Spleen (tissue), 11 donors: ENCODE data around the gene TUG1. TPM values are rescaled to one million over a fixed set of nuclear protein-coding genes. Genes with fewer than 3 reads are reported as not detected.

Experiments
- DNase-seq: peaks from one replicate; pipeline ENCODE4 v3.0.0-alpha.2; 2020
- H3K27ac ChIP-seq, 8 donors: fragments of 200-600 bp; sonication (generic) in 7 of 8; 1 replicate in 4 of 8; 2 replicates in 4 of 8; pipeline versions ENCODE4 v1.5.0 to v1.8.0; 2016 to 2021; ENCODE audit warnings: inconsistent platforms in 4 of 8, mild to moderate bottlenecking in 4 of 8, moderate library complexity in 1 of 8
- H3K27me3 ChIP-seq, 7 donors: fragments of 200-600 bp; sonication (generic) in 6 of 7; replicated peaks in 1 of 7; 1 replicate in 4 of 7; 2 replicates in 3 of 7; pipeline versions ENCODE4 v1.5.0 to v1.8.0; 2016 to 2021; ENCODE audit warnings: inconsistent platforms in 3 of 7, mild to moderate bottlenecking in 1 of 7
- H3K36me3 ChIP-seq, 6 donors: fragments of 200-600 bp; sonication (generic) in 5 of 6; 1 replicate in 4 of 6; 2 replicates in 2 of 6; pipeline versions ENCODE4 v1.5.0 to v1.8.0; 2016 to 2021; ENCODE audit warnings: inconsistent platforms in 2 of 6
- H3K4me1 ChIP-seq, 6 donors: fragments of 200-600 bp; sonication (generic) in 5 of 6; 1 replicate in 3 of 6; 2 replicates in 3 of 6; pipeline versions ENCODE4 v1.5.0 to v1.8.0; 2016 to 2021; ENCODE audit warnings: inconsistent platforms in 3 of 6
- H3K4me3 ChIP-seq, 8 donors: fragments of 200-600 bp; sonication (generic) in 7 of 8; 1 replicate in 4 of 8; 2 replicates in 4 of 8; pipeline versions ENCODE4 v1.5.0 to v1.8.0; 2016 to 2021; ENCODE audit warnings: inconsistent platforms in 4 of 8, mild to moderate bottlenecking in 4 of 8, moderate library complexity in 2 of 8
- H3K9me3 ChIP-seq, 8 donors: fragments of 200-600 bp; sonication (generic) in 7 of 8; 1 replicate in 4 of 8; 2 replicates in 4 of 8; pipeline versions ENCODE4 v1.5.0 to v1.8.0; 2016 to 2021; ENCODE audit warnings: inconsistent platforms in 4 of 8
- CTCF ChIP-seq, 11 experiments: fragments of 200-600 bp in 7 of 11; fragments of 450-650 bp in 4 of 11; sonication (generic) in 4 of 11; IDR thresholded peaks in 8 of 11; conservative IDR thresholded peaks in 3 of 11; 1 replicate in 7 of 11; 2 replicates in 4 of 11; pipeline versions ENCODE4 v1.4.0 to v1.8.0; 2016 to 2021; ENCODE audit warnings: antibody characterized with exemption in 11 of 11, inconsistent platforms in 4 of 11, mild to moderate bottlenecking in 1 of 11
- POLR2A ChIP-seq, 3 donors: fragments of 450-650 bp; IDR thresholded peaks; one replicate each; pipeline ENCODE4 v1.5.1; 2017; ENCODE audit warnings: antibody characterized with exemption in 3 of 3, mild to moderate bottlenecking in 1 of 3
- POLR2AphosphoS5 ChIP-seq, 3 donors: sonication (generic); formaldehyde crosslinking; IDR thresholded peaks; one replicate each; pipeline ENCODE4 v1.5.1; 2017; ENCODE audit warnings: antibody characterized with exemption in 3 of 3
- WGBS, 5 donors: extraction: QIAGEN DNeasy Blood & Tissue Kit in 3 of 5; methylation state at CpG; one replicate each; pipeline versions ENCODE4 v1.1.5 to v1.1.7; 2013 to 2018; 5-methylcytosine and 5-hydroxymethylcytosine counted together
- intact Hi-C: fragments of 100-400 bp; cut with DNase I; formaldehyde crosslinking; loops from one replicate; pipeline ENCODE4 v1.15.0; 2023; ENCODE audit warnings: low total_unique reads
- polyA plus RNA-seq, 3 donors: library from polyadenylated mRNA; stranded (reverse); fragments of 200-250 nt; gene quantifications; one replicate each; pipeline ENCODE4 v1.2.1, GENCODE V29; 2013
- total RNA-seq, 7 donors: library from RNA; depleted of rRNA in 3 of 7; stranded (reverse); fragments of >200 nt in 3 of 7; fragmentation: NEBNext Ultra II Directional in 4 of 7; extraction: Animal tissue kit (Norgen Biotek cat#: 25700) in 4 of 7; gene quantifications; one replicate each; pipeline versions ENCODE4 v1.1.0 to v1.2.1, GENCODE V29; 2016 to 2021
- donor health status: healthy with polysubstance abuse.
- donor health status: DM: no; HTN: no; CAD: no; lungs with moderate emphysema.
- donor health status: DM: no; HTN: no; CAD: no.
- donor health status: Bipolar disorder and iron deficiency.
- donor health status: healthy.
- donor health status: DM: no; HTN: no; CAD: no.
- donor health status: DM: yes; HTN: yes; CAD: no.

Gene TUG1
- total and polyA plus RNA-seq, 10 donors, result 23.3 to 127 (median 85.0) TPM

GRCh38 chr22:30948930-30949342 is 20.1 kb upstream of the TUG1 start:
- Histone ChIP-seq H3K27me3 (no peaks in the 10 kb centered on the region), H3K4me1 (peaks cover 0 to 18% (median 7%) of the 10 kb centered on the region in 6 donors), H3K4me3 (no peak overlapping the region), H3K9me3 (no peaks in the 10 kb centered on the region), H3K27ac (no peak overlapping the region), H3K36me3 (peaks cover 8 to 100% (median 66%) of the 10 kb centered on the region in 6 donors)
- WGBS, 5 donors, result 73 to 97% (median 89%) methylated on average over 3 of the region's 3 CpGs
- DNase-seq, result no peak
- intact Hi-C loops, result loop anchor here (5.0 kb wide), 1 partner anchor 138 kb away; no protein-coding TSS in a partner anchor
- TF ChIP-seq POLR2AphosphoS5 (IDR thresholded peaks at IDR 0.05) (no peak), CTCF (IDR thresholded peaks at IDR 0.05 in 8 of 11, conservative IDR thresholded peaks at IDR 0.05 in 3 of 11) (no peak), POLR2A (IDR thresholded peaks at IDR 0.05) (no peak)

- no peak overlapping the region for H3K27ac ChIP-seq
- H3K4me3 ChIP-seq, result no peak overlapping the region
- H3K27me3 ChIP-seq, result no peaks in the 10 kb centered on the region
- intact Hi-C loops, result loop anchor here (5.0 to 10.0 kb wide), 2 partner anchors 137 to 285 kb away; no protein-coding TSS in a partner anchor
- 87 to 95% (median 91%) methylated on average over 7 of the region's 7 CpGs for WGBS, 5 donors
- no peak for DNase-seq
- TF ChIP-seq POLR2A (IDR thresholded peaks at IDR 0.05) (no peak), CTCF (IDR thresholded peaks at IDR 0.05 in 8 of 11, conservative IDR thresholded peaks at IDR 0.05 in 3 of 11) (peak in 1 of 11 experiments; percentile 10), POLR2AphosphoS5 (IDR thresholded peaks at IDR 0.05) (no peak)
- H3K4me1 ChIP-seq, result peaks cover 0 to 17% (median 7%) of the 10 kb centered on the region in 6 donors
- no peaks in the 10 kb centered on the region for H3K9me3 ChIP-seq
- H3K36me3 ChIP-seq, result peaks cover 8 to 100% (median 61%) of the 10 kb centered on the region in 6 donors
These were observed 19.0 kb upstream of the TUG1 start for GRCh38 chr22:30949934-30950660.

GRCh38 chr22:30953206-30953605 is 15.9 kb upstream of the TUG1 start:
- WGBS, 5 donors, result 91 to 100% (median 96%) methylated on average over 2 of the region's 2 CpGs
- no peak for DNase-seq
- Histone ChIP-seq H3K27me3 (no peaks in the 10 kb centered on the region), H3K4me1 (peaks cover 0 to 13% (median under 1%) of the 10 kb centered on the region in 6 donors), H3K4me3 (no peak overlapping the region), H3K27ac (no peak overlapping the region), H3K36me3 (peaks cover 4 to 88% (median 35%) of the 10 kb centered on the region in 6 donors), H3K9me3 (no peaks in the 10 kb centered on the region)
- TF ChIP-seq POLR2AphosphoS5 (IDR thresholded peaks at IDR 0.05) (no peak), CTCF (IDR thresholded peaks at IDR 0.05 in 8 of 11, conservative IDR thresholded peaks at IDR 0.05 in 3 of 11) (no peak), POLR2A (IDR thresholded peaks at IDR 0.05) (no peak)
- intact Hi-C loops, result loop anchor here (10.0 kb wide), 1 partner anchor 282 kb away; no protein-coding TSS in a partner anchor

GRCh38 chr22:30955153-30955552 is 13.9 kb upstream of the TUG1 start:
- TF ChIP-seq CTCF (IDR thresholded peaks at IDR 0.05 in 8 of 11, conservative IDR thresholded peaks at IDR 0.05 in 3 of 11) (no peak), POLR2A (IDR thresholded peaks at IDR 0.05) (no peak), POLR2AphosphoS5 (IDR thresholded peaks at IDR 0.05) (no peak)
- H3K27me3 ChIP-seq, result no peaks in the 10 kb centered on the region
- H3K9me3 ChIP-seq, result no peaks in the 10 kb centered on the region
- peaks cover 0 to 70% (median 19%) of the 10 kb centered on the region in 6 donors for H3K36me3 ChIP-seq
- intact Hi-C loops, result loop anchor here (10.0 kb wide), 1 partner anchor 280 kb away; no protein-coding TSS in a partner anchor
- H3K4me1 ChIP-seq, result peaks cover 0 to 19% (median 0%) of the 10 kb centered on the region in 6 donors
- H3K4me3 ChIP-seq, result no peak overlapping the region
- no peak for DNase-seq
- WGBS, 5 donors, result 83 to 98% (median 90%) methylated on average over 4 of the region's 4 CpGs
- no peak overlapping the region for H3K27ac ChIP-seq
